ENCODE data around the gene OPCML. TPM values are rescaled to one million over a fixed set of nuclear protein-coding genes. Genes with fewer than 3 reads are reported as not detected.
A peak's percentile ranks its signal among the peaks of the same experiment; 100 is the strongest.

The OPCML gene
- total and polyA plus RNA-seq, 2 experiments from 2014 or later = 1.2 to 4.4 TPM

DNA sequence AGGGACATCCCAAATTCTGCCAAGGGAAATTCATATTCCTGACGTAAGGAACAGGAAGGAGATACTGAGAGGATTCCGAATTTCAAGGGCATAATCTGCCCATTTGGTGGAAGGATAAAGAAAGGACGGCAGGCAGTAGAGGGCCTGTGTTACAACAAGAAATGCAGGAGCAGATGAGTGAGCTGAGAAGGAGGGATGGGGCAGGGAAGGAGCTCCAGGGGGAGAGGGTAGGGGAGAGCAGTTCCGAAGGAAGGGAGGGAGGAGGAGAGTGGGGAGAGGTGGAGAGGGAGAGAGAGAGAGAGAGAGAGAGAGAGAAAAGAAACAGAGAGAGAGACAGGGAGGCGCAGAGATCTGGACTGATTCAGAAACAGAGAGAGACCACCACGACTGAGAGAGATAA lies 843 bp downstream of the OPCML start:
- Mint-ChIP-seq H3K36me3 (ENCODE audit: low read depth) (peaks cover 10% of the 10 kb centered on the region), H3K4me3 (peak overlapping the region; percentile 91), H3K4me1 (peaks cover 72% of the 10 kb centered on the region), H3K27ac (no peak overlapping the region), H3K27me3 (ENCODE audit: insufficient read depth, low read depth, poor library complexity) (peaks cover 14% of the 10 kb centered on the region), H3K9me3 (no peaks in the 10 kb centered on the region)
- Histone ChIP-seq H3K4me1 (ENCODE audit: insufficient read depth) (peaks cover 48% of the 10 kb centered on the region), H3K4me2 (peak overlapping the region; percentile 71), H4K20me1 (replicated peaks; ENCODE audit: insufficient read depth) (no peaks in the 10 kb centered on the region), H3K36me3 (ENCODE audit: insufficient read depth) (no peaks in the 10 kb centered on the region), H3K4me3 (peak overlapping the region; percentile 80), H3K9me2 (ENCODE audit: insufficient read depth) (peaks cover 10% of the 10 kb centered on the region), H2AFZ (peak overlapping the region; percentile 52), H3K79me2 (replicated peaks; ENCODE audit: insufficient read depth) (peaks cover 37% of the 10 kb centered on the region), H3K27ac (ENCODE audit: low read depth) (peak overlapping the region; percentile 78; the same call in 1 of the 2 replicates), H3K27me3 (ENCODE audit: insufficient read depth) (peaks cover 17% of the 10 kb centered on the region; the same call in 1 of the 2 replicates), H3F3A (replicated peaks; ENCODE audit: low read depth) (peaks cover 10% of the 10 kb centered on the region; the same call in 1 of the 2 replicates)
- ATAC-seq (peak; percentile 48), DNase-seq (ENCODE audit: low spot score) (peak; percentile 74)
- TF ChIP-seq POLR2AphosphoS5 (IDR thresholded peaks at IDR 0.05; ENCODE audit: low read depth) (peak; percentile 17; the same call in 1 of the 2 replicates), CREB1 (CRISPR knock-in tag; IDR thresholded peaks at IDR 0.05; ENCODE audit: low read depth) (0 out of 2 replicates have a peak, but pooled peaks have one; percentile 19), STAT1 (IDR thresholded peaks at IDR 0.05; ENCODE audit: unreplicated experiment) (no peak)
- TF ChIP-seq, protein P1, sequence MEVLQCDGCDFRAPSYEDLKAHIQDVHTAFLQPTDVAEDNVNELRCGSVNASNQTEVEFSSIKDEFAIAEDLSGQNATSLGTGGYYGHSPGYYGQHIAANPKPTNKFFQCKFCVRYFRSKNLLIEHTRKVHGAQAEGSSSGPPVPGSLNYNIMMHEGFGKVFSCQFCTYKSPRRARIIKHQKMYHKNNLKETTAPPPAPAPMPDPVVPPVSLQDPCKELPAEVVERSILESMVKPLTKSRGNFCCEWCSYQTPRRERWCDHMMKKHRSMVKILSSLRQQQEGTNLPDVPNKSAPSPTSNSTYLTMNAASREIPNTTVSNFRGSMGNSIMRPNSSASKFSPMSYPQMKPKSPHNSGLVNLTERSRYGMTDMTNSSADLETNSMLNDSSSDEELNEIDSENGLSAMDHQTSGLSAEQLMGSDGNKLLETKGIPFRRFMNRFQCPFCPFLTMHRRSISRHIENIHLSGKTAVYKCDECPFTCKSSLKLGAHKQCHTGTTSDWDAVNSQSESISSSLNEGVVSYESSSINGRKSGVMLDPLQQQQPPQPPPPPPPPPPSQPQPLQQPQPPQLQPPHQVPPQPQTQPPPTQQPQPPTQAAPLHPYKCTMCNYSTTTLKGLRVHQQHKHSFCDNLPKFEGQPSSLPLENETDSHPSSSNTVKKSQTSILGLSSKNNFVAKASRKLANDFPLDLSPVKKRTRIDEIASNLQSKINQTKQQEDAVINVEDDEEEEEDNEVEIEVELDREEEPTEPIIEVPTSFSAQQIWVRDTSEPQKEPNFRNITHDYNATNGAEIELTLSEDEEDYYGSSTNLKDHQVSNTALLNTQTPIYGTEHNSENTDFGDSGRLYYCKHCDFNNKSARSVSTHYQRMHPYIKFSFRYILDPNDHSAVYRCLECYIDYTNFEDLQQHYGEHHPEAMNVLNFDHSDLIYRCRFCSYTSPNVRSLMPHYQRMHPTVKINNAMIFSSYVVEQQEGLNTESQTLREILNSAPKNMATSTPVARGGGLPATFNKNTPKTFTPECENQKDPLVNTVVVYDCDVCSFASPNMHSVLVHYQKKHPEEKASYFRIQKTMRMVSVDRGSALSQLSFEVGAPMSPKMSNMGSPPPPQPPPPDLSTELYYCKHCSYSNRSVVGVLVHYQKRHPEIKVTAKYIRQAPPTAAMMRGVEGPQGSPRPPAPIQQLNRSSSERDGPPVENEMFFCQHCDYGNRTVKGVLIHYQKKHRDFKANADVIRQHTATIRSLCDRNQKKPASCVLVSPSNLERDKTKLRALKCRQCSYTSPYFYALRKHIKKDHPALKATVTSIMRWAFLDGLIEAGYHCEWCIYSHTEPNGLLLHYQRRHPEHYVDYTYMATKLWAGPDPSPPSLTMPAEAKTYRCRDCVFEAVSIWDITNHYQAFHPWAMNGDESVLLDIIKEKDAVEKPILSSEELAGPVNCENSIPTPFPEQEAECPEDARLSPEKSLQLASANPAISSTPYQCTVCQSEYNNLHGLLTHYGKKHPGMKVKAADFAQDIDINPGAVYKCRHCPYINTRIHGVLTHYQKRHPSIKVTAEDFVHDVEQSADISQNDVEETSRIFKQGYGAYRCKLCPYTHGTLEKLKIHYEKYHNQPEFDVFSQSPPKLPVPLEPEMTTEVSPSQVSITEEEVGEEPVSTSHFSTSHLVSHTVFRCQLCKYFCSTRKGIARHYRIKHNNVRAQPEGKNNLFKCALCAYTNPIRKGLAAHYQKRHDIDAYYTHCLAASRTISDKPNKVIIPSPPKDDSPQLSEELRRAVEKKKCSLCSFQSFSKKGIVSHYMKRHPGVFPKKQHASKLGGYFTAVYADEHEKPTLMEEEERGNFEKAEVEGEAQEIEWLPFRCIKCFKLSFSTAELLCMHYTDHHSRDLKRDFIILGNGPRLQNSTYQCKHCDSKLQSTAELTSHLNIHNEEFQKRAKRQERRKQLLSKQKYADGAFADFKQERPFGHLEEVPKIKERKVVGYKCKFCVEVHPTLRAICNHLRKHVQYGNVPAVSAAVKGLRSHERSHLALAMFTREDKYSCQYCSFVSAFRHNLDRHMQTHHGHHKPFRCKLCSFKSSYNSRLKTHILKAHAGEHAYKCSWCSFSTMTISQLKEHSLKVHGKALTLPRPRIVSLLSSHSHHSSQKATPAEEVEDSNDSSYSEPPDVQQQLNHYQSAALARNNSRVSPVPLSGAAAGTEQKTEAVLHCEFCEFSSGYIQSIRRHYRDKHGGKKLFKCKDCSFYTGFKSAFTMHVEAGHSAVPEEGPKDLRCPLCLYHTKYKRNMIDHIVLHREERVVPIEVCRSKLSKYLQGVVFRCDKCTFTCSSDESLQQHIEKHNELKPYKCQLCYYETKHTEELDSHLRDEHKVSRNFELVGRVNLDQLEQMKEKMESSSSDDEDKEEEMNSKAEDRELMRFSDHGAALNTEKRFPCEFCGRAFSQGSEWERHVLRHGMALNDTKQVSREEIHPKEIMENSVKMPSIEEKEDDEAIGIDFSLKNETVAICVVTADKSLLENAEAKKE (CRISPR knock-in tag; IDR thresholded peaks at IDR 0.05) = 0 out of 2 replicates have a peak, but pooled peaks have one; percentile 19
- TF ChIP-seq, protein P2, sequence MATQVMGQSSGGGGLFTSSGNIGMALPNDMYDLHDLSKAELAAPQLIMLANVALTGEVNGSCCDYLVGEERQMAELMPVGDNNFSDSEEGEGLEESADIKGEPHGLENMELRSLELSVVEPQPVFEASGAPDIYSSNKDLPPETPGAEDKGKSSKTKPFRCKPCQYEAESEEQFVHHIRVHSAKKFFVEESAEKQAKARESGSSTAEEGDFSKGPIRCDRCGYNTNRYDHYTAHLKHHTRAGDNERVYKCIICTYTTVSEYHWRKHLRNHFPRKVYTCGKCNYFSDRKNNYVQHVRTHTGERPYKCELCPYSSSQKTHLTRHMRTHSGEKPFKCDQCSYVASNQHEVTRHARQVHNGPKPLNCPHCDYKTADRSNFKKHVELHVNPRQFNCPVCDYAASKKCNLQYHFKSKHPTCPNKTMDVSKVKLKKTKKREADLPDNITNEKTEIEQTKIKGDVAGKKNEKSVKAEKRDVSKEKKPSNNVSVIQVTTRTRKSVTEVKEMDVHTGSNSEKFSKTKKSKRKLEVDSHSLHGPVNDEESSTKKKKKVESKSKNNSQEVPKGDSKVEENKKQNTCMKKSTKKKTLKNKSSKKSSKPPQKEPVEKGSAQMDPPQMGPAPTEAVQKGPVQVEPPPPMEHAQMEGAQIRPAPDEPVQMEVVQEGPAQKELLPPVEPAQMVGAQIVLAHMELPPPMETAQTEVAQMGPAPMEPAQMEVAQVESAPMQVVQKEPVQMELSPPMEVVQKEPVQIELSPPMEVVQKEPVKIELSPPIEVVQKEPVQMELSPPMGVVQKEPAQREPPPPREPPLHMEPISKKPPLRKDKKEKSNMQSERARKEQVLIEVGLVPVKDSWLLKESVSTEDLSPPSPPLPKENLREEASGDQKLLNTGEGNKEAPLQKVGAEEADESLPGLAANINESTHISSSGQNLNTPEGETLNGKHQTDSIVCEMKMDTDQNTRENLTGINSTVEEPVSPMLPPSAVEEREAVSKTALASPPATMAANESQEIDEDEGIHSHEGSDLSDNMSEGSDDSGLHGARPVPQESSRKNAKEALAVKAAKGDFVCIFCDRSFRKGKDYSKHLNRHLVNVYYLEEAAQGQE (IDR thresholded peaks at IDR 0.05; ENCODE audit: unreplicated experiment) = no peak

All from GM23338 (cell line).